ENCODE measurements around the gene SPINK5. TPM values are rescaled to one million over a fixed set of nuclear protein-coding genes. Genes with fewer than 3 reads are reported as not detected.

The SPINK5 gene
- total RNA-seq, 2 experiments from 2014 or later, result not detected

- intact Hi-C loops (cut with DNase I, micrococcal nuclease), result no loop called here
- Mint-ChIP-seq H3K9me3 (ENCODE audit: low read depth) (peaks cover 7% of the 10 kb centered on the region), H3K36me3 (ENCODE audit: low read depth) (no peaks in the 10 kb centered on the region), H3K27ac (no peak overlapping the region), H3K4me1 (no peaks in the 10 kb centered on the region), H3K27me3 (no peaks in the 10 kb centered on the region), H3K4me3 (no peak overlapping the region)
- POLR2A ChIA-PET, result no interaction called here
- CTCF ChIA-PET, result no interaction called here
- ATAC-seq, result no peak
- DNase-seq, result no peak
Measured at GRCh38 chr5:148060881-148061280, 2.9 kb upstream of the SPINK5 start.

DNA sequence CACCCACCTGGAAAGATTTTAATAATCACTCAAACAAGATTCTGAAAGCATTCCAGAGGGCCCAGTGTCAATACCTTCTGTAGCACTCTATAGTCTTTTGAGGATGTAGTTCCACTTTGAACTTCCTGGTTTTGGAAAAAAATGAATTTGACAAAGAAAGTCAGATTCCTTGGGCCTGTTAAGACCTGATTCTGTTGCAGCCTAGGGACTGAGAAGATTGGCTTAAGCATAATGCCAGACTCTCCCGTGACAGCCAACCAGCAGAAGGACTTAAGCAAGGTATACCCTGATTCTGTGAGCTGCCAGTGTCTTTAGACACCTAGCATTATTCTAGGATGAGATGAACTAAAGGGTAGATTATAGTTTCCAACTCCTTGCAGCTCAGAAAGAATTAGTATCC is 6.8 kb downstream of the SPINK5 start:
- H3K4me3 Mint-ChIP-seq, result no peak overlapping the region
- ATAC-seq (no peak), DNase-seq (no peak)
- H3K27me3 Mint-ChIP-seq, result no peaks in the 10 kb centered on the region
- intact Hi-C loops (cut with DNase I, micrococcal nuclease), result no loop called here
- H3K27ac Mint-ChIP-seq, result no peak overlapping the region
- H3K9me3 Mint-ChIP-seq (ENCODE audit: low read depth), result no peaks in the 10 kb centered on the region
- H3K36me3 Mint-ChIP-seq (ENCODE audit: low read depth), result no peaks in the 10 kb centered on the region
- H3K4me1 Mint-ChIP-seq, result no peaks in the 10 kb centered on the region
- POLR2A ChIA-PET, result no interaction called here
- CTCF ChIA-PET, result interaction anchor here (0.6 kb wide), 1 partner anchor 1794 kb away, joined by 3 read pairs; no protein-coding TSS in a partner anchor

DNA sequence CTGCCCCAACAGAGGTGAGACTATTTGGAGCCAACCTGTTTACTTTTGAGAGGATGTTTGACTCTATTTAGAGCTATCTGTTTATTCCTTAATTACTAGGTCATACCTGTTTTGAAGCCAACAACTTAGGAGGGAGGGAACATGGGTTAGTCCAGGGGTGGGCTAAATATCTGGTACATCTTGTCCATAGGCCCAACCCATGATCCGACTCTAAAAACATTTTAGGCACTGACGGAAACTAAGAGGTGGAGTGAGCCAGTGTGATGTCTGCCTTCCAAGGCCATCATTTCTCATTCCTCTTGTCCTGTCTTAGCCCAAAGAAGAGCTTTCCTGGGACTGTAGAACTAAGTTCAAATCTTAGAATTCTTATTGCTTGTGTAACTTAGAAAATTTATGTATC is 8.4 kb downstream of the SPINK5 start:
- DNase-seq (no peak), ATAC-seq (no peak)
- H3K27ac Mint-ChIP-seq, result no peak overlapping the region
- H3K4me1 Mint-ChIP-seq, result no peaks in the 10 kb centered on the region
- no peak overlapping the region for H3K4me3 Mint-ChIP-seq
- peaks cover 2% of the 10 kb centered on the region for H3K27me3 Mint-ChIP-seq
- CTCF ChIA-PET, result no interaction called here
- POLR2A ChIA-PET, result no interaction called here
- no peaks in the 10 kb centered on the region for H3K36me3 Mint-ChIP-seq (ENCODE audit: low read depth)
- peaks cover 4% of the 10 kb centered on the region for H3K9me3 Mint-ChIP-seq (ENCODE audit: low read depth)
- intact Hi-C loops (cut with DNase I, micrococcal nuclease), result no loop called here

DNA sequence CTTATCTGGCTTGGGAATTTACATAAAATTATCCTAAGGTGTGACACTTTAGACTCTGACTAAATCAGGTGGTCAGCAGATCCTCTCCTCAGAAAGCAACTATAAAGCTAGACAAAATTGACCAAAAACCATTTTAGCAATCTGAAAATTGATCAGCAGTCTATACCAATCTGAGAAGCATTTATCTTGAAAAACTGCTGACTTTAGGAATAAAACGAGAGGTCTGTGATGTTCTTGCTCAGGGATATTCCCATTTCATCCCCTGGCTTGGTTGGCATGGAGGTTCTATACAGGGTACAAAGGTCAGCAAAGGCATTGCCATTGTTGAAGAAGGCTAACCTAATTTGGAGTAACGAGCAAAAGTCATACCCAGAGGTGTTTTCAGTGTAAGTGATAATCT is 11.7 kb downstream of the SPINK5 start:
- POLR2A ChIA-PET, result no interaction called here

DNA sequence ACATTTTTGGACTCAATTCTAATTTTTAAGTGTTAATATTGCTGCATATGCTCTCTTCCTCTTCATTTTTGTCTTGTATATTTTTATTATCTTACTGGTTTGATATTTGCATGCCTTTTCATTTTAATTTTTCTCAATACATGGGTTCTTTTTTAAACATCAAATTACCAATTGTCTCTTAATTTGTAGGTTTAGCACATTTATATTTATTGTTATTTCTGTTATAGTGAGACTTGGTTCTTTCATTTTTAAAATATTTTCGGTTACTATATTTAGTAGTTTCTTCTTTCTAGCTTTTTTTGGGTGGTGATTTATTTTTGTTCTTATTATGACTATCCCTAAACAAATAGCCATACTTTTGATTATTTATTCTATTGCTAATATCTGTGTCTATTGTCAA is 19.4 kb downstream of the SPINK5 start:
- Mint-ChIP-seq H3K9me3 (ENCODE audit: low read depth) (peaks cover 3% of the 10 kb centered on the region), H3K36me3 (ENCODE audit: low read depth) (no peaks in the 10 kb centered on the region), H3K4me3 (no peak overlapping the region), H3K27ac (no peak overlapping the region), H3K27me3 (no peaks in the 10 kb centered on the region), H3K4me1 (no peaks in the 10 kb centered on the region)
- DNase-seq, result no peak
- ATAC-seq, result no peak
- intact Hi-C loops (cut with DNase I, micrococcal nuclease), result no loop called here
- CTCF ChIA-PET, result no interaction called here
- POLR2A ChIA-PET, result no interaction called here

More for the DNA sequence above, 11.7 kb downstream of the SPINK5 start:
- Mint-ChIP-seq H3K27ac (no peak overlapping the region), H3K9me3 (ENCODE audit: low read depth) (peaks cover 4% of the 10 kb centered on the region), H3K27me3 (peaks cover 2% of the 10 kb centered on the region), H3K4me1 (no peaks in the 10 kb centered on the region), H3K36me3 (ENCODE audit: low read depth) (no peaks in the 10 kb centered on the region), H3K4me3 (no peak overlapping the region)
- intact Hi-C loops (cut with DNase I, micrococcal nuclease), result no loop called here
- ATAC-seq (no peak), DNase-seq (no peak)
- CTCF ChIA-PET, result no interaction called here

GRCh38 chr5:148084269-148084668 is 20.5 kb downstream of the SPINK5 start:
- H3K27ac Mint-ChIP-seq, result no peak overlapping the region
- H3K4me3 Mint-ChIP-seq, result no peak overlapping the region
- H3K36me3 Mint-ChIP-seq (ENCODE audit: low read depth), result no peaks in the 10 kb centered on the region
- ChIA-PET CTCF (no interaction called here), POLR2A (no interaction called here)
- DNase-seq (no peak), ATAC-seq (no peak)
- H3K4me1 Mint-ChIP-seq, result no peaks in the 10 kb centered on the region
- intact Hi-C loops (cut with DNase I, micrococcal nuclease), result no loop called here
- no peaks in the 10 kb centered on the region for H3K27me3 Mint-ChIP-seq
- H3K9me3 Mint-ChIP-seq (ENCODE audit: low read depth), result peaks cover 3% of the 10 kb centered on the region

GRCh38 chr5:148085310-148085709 is 21.5 kb downstream of the SPINK5 start:
- ChIA-PET POLR2A (no interaction called here), CTCF (no interaction called here)
- DNase-seq (no peak), ATAC-seq (no peak)
- peaks cover 2% of the 10 kb centered on the region for H3K27me3 Mint-ChIP-seq
- peaks cover 3% of the 10 kb centered on the region for H3K9me3 Mint-ChIP-seq (ENCODE audit: low read depth)
- H3K4me3 Mint-ChIP-seq, result no peak overlapping the region
- H3K4me1 Mint-ChIP-seq, result no peaks in the 10 kb centered on the region
- no peaks in the 10 kb centered on the region for H3K36me3 Mint-ChIP-seq (ENCODE audit: low read depth)
- intact Hi-C loops (cut with DNase I, micrococcal nuclease), result no loop called here
- H3K27ac Mint-ChIP-seq, result no peak overlapping the region

GRCh38 chr5:148085977-148086705 is 22.4 kb downstream of the SPINK5 start:
- Mint-ChIP-seq H3K27me3 (peaks cover 2% of the 10 kb centered on the region), H3K36me3 (ENCODE audit: low read depth) (no peaks in the 10 kb centered on the region), H3K4me3 (no peak overlapping the region), H3K9me3 (ENCODE audit: low read depth) (peaks cover 3% of the 10 kb centered on the region), H3K27ac (no peak overlapping the region), H3K4me1 (no peaks in the 10 kb centered on the region)
- ChIA-PET CTCF (interaction anchor here (0.6 kb wide), 1 partner anchor 15 kb away, joined by 3 read pairs; no protein-coding TSS in a partner anchor), POLR2A (no interaction called here)
- intact Hi-C loops (cut with DNase I, micrococcal nuclease), result no loop called here
- DNase-seq, result no peak
- no peak for ATAC-seq

DNA sequence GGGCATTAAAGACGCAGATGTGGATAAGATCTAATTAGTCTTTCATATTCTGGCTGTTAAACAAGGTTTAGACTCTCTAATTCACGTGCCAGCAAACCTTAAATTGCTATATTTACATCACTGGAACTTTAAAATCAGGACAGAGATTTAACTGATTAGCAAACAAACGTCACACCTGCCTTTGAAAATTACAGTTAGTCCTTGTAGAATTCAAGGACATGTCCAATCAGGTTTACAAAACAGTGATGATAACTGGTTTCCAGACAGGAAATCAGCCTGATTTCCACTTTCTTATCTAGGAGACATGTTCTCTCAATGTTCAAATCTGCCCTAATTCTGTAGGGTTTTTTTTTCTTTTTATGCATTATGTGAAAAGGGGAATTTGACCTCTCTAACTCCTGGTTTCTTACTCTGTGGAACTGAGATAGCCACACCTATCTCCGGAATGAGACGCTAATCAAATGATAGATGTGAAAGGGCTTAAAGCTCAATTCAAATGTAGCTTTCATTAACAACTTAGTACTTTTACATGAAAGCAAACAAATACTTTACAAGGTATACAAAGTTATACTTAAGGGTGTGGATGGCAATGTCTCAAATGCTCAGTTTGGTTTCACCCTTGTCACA is 26.5 kb downstream of the SPINK5 start:
- H3K4me3 Mint-ChIP-seq, result no peak overlapping the region
- DNase-seq, result no peak
- H3K9me3 Mint-ChIP-seq (ENCODE audit: low read depth), result no peaks in the 10 kb centered on the region
- no peak overlapping the region for H3K27ac Mint-ChIP-seq
- no peaks in the 10 kb centered on the region for H3K4me1 Mint-ChIP-seq
- H3K27me3 Mint-ChIP-seq, result peaks cover 2% of the 10 kb centered on the region
- ChIA-PET CTCF (interaction anchor here (0.6 kb wide), 1 partner anchor 363 kb away, joined by 3 read pairs; no protein-coding TSS in a partner anchor), POLR2A (no interaction called here)
- intact Hi-C loops (cut with DNase I, micrococcal nuclease), result no loop called here
- no peak for ATAC-seq
- H3K36me3 Mint-ChIP-seq (ENCODE audit: low read depth), result no peaks in the 10 kb centered on the region

- ChIA-PET POLR2A (no interaction called here), CTCF (interaction anchor here (0.6 kb wide), 1 partner anchor 362 kb away, joined by 3 read pairs; no protein-coding TSS in a partner anchor)
- no peak overlapping the region for H3K4me3 Mint-ChIP-seq
- H3K27ac Mint-ChIP-seq, result no peak overlapping the region
- ATAC-seq (no peak), DNase-seq (no peak)
- no peaks in the 10 kb centered on the region for H3K4me1 Mint-ChIP-seq
- peaks cover 2% of the 10 kb centered on the region for H3K27me3 Mint-ChIP-seq
- no peaks in the 10 kb centered on the region for H3K9me3 Mint-ChIP-seq (ENCODE audit: low read depth)
- H3K36me3 Mint-ChIP-seq (ENCODE audit: low read depth), result no peaks in the 10 kb centered on the region
- intact Hi-C loops (cut with DNase I, micrococcal nuclease), result no loop called here
Measured at GRCh38 chr5:148090773-148091250, 27.0 kb downstream of the SPINK5 start.

GRCh38 chr5:148091991-148092964 is 28.5 kb downstream of the SPINK5 start:
- Mint-ChIP-seq H3K27ac (no peak overlapping the region), H3K36me3 (ENCODE audit: low read depth) (no peaks in the 10 kb centered on the region), H3K9me3 (ENCODE audit: low read depth) (no peaks in the 10 kb centered on the region), H3K4me1 (no peaks in the 10 kb centered on the region), H3K4me3 (no peak overlapping the region), H3K27me3 (peaks cover 2% of the 10 kb centered on the region)
- POLR2A ChIA-PET, result no interaction called here
- DNase-seq, result no peak
- ATAC-seq, result no peak
- CTCF ChIA-PET, result no interaction called here
- intact Hi-C loops (cut with DNase I, micrococcal nuclease), result no loop called here

All from activated CD4-positive, alpha-beta T cell treated with anti-CD3 and anti-CD28 coated beads for 36 hours (primary cell).